Measurements from ENCODE around the gene ZPBP2. TPM values are rescaled to one million over a fixed set of nuclear protein-coding genes. Genes with fewer than 3 reads are reported as not detected.

Gene ZPBP2
- total and polyA plus RNA-seq, 2 of the 13 experiments (the other 11 are each of a cell fraction or from before 2014, with no cell fraction given) = not detected

DNA sequence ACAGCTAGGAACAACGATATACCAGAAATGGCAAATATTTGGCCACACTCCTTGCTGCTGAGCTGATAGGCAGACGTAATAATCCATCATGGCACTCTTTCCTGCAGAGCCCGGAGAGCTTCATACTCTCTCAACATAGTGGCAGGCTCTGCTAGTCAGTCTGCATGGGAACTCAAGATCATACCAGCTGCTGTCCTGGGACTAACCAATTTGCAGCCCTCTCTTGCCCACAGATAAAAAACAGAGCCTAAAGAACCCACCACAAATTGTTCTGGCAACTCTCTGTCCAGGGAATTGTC, 36.9 kb downstream of the ZPBP2 start:
- peak; percentile 84 for ATAC-seq
- no peak for DNase-seq (ENCODE audit: low spot score)
- Histone ChIP-seq H3K4me1 (ENCODE audit: insufficient read depth, low read length) (peaks cover 24% of the 10 kb centered on the region), H3K4me2 (ENCODE audit: low read depth, low read length) (peak overlapping the region; percentile 74), H3K27me3 (ENCODE audit: control insufficient read depth in 1 of 2, insufficient read depth in 2 of 2, low read length in 2 of 2) (no peaks in the 10 kb centered on the region), H3K9ac (ENCODE audit: insufficient read depth, low read depth, low read length) (peak overlapping the region; percentile 31), H3K9me3 (ENCODE audit: low read length) (no peaks in the 10 kb centered on the region), H3K4me3 (replicated peaks in 1 of 3; ENCODE audit: insufficient read depth in 1 of 3, low read depth in 2 of 3, low read length in 3 of 3) (peak overlapping the region in 1 of 3 experiments; percentile 45; a peak in 1 of 6 replicates), H3K79me2 (ENCODE audit: insufficient read depth, low read length) (no peaks in the 10 kb centered on the region), H3K36me3 (replicated peaks in 1 of 2; ENCODE audit: control insufficient read depth in 1 of 2, insufficient read depth in 2 of 2, low read length in 2 of 2) (no peaks in the 10 kb centered on the region), H2AFZ (ENCODE audit: low read length) (peak overlapping the region; percentile 38), H4K20me1 (ENCODE audit: insufficient read depth, low read length) (no peaks in the 10 kb centered on the region), H3K27ac (ENCODE audit: extremely low read length, insufficient read depth, low read length) (peak overlapping the region; percentile 73)
- no TSS peak for BruUV-seq (replicated peaks)
- intact Hi-C loops (cut with micrococcal nuclease; ENCODE audit: unreplicated experiment) = no loop called here
- POLR2A ChIA-PET = interaction anchor here (0.6 to 2.2 kb wide), 17 partner anchors 8 to 705 kb away, joined by 3 to 47 read pairs (median 4); partner anchors contain the start of genes LRRC3C, ORMDL3, PSMD3 and RPL19
- 0% methylated on average over 2 of the region's 3 CpGs for WGBS (ENCODE audit: low lambda C conversion rate)
- CTCF ChIA-PET (ENCODE audit: low intra/inter-chr PET ratio, low total read pairs) = no interaction called here
- FAIRE-seq = no peak
- in situ Hi-C loops (cut with HindIII; ENCODE audit: extremely low pct_ligation_motif_present, low pct_unique_long_range_greater_than_20kb) = no loop called here
- TF ChIP-seq, protein P1, sequence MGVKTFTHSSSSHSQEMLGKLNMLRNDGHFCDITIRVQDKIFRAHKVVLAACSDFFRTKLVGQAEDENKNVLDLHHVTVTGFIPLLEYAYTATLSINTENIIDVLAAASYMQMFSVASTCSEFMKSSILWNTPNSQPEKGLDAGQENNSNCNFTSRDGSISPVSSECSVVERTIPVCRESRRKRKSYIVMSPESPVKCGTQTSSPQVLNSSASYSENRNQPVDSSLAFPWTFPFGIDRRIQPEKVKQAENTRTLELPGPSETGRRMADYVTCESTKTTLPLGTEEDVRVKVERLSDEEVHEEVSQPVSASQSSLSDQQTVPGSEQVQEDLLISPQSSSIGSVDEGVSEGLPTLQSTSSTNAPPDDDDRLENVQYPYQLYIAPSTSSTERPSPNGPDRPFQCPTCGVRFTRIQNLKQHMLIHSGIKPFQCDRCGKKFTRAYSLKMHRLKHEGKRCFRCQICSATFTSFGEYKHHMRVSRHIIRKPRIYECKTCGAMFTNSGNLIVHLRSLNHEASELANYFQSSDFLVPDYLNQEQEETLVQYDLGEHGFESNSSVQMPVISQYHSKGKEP (CRISPR knock-in tag; IDR thresholded peaks at IDR 0.05) = no peak
- TF ChIP-seq ZNF543 (CRISPR knock-in tag; IDR thresholded peaks at IDR 0.05) = no peak
- 0 out of 2 replicates have a peak, but pooled peaks have one; percentile 28 for TF ChIP-seq ZSCAN25 (CRISPR knock-in tag; IDR thresholded peaks at IDR 0.05)
- TF ChIP-seq ZNF430 (CRISPR knock-in tag; IDR thresholded peaks at IDR 0.05) = no peak
- TF ChIP-seq, protein P2, sequence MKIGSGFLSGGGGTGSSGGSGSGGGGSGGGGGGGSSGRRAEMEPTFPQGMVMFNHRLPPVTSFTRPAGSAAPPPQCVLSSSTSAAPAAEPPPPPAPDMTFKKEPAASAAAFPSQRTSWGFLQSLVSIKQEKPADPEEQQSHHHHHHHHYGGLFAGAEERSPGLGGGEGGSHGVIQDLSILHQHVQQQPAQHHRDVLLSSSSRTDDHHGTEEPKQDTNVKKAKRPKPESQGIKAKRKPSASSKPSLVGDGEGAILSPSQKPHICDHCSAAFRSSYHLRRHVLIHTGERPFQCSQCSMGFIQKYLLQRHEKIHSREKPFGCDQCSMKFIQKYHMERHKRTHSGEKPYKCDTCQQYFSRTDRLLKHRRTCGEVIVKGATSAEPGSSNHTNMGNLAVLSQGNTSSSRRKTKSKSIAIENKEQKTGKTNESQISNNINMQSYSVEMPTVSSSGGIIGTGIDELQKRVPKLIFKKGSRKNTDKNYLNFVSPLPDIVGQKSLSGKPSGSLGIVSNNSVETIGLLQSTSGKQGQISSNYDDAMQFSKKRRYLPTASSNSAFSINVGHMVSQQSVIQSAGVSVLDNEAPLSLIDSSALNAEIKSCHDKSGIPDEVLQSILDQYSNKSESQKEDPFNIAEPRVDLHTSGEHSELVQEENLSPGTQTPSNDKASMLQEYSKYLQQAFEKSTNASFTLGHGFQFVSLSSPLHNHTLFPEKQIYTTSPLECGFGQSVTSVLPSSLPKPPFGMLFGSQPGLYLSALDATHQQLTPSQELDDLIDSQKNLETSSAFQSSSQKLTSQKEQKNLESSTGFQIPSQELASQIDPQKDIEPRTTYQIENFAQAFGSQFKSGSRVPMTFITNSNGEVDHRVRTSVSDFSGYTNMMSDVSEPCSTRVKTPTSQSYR (CRISPR knock-in tag; IDR thresholded peaks at IDR 0.05; ENCODE audit: borderline replicate concordance) = 0 out of 2 replicates have a peak, but pooled peaks have one; percentile 1
- TF ChIP-seq SAP130 (CRISPR knock-in tag; IDR thresholded peaks at IDR 0.05; ENCODE audit: low read depth) = no peak
- TF ChIP-seq ZNF350 (CRISPR knock-in tag; IDR thresholded peaks at IDR 0.05; ENCODE audit: borderline replicate concordance, low read depth) = peak; percentile 57; the same call in 1 of the 2 replicates
- TF ChIP-seq ZC3H13 (CRISPR knock-in tag; IDR thresholded peaks at IDR 0.05) = no peak
- no peak for TF ChIP-seq KLF12 (CRISPR knock-in tag; IDR thresholded peaks at IDR 0.05; ENCODE audit: borderline replicate concordance)
- peak; percentile 47; the same call in 1 of the 2 replicates for TF ChIP-seq ZNF501 (CRISPR knock-in tag; IDR thresholded peaks at IDR 0.05)
- no peak for TF ChIP-seq ZSCAN31 (CRISPR knock-in tag; IDR thresholded peaks at IDR 0.05; ENCODE audit: low read depth)
- TF ChIP-seq AGO1 (IDR thresholded peaks at IDR 0.05; ENCODE audit: low read depth, low read length, poor library complexity, severe bottlenecking) = no peak
- TF ChIP-seq ZSCAN12 (CRISPR knock-in tag; IDR thresholded peaks at IDR 0.05) = no peak
- TF ChIP-seq YY1 (IDR thresholded peaks at IDR 0.05; ENCODE audit: insufficient read depth, insufficient replicate concordance, low read depth, low read length) = peak; percentile 3
- no peak for TF ChIP-seq ZNF432 (CRISPR knock-in tag; IDR thresholded peaks at IDR 0.05; ENCODE audit: borderline replicate concordance)
- TF ChIP-seq MXD4 (CRISPR knock-in tag; IDR thresholded peaks at IDR 0.05) = peak; percentile 20; the same call in 1 of the 2 replicates
- 0 out of 2 replicates have a peak, but pooled peaks have one; percentile 4 for TF ChIP-seq NFYC (CRISPR knock-in tag; IDR thresholded peaks at IDR 0.05)
- no peak for TF ChIP-seq ZNF335 (CRISPR knock-in tag; IDR thresholded peaks at IDR 0.05)
- TF ChIP-seq GTF2F1 (IDR thresholded peaks at IDR 0.05; ENCODE audit: low read length) = no peak
- TF ChIP-seq, protein P3, sequence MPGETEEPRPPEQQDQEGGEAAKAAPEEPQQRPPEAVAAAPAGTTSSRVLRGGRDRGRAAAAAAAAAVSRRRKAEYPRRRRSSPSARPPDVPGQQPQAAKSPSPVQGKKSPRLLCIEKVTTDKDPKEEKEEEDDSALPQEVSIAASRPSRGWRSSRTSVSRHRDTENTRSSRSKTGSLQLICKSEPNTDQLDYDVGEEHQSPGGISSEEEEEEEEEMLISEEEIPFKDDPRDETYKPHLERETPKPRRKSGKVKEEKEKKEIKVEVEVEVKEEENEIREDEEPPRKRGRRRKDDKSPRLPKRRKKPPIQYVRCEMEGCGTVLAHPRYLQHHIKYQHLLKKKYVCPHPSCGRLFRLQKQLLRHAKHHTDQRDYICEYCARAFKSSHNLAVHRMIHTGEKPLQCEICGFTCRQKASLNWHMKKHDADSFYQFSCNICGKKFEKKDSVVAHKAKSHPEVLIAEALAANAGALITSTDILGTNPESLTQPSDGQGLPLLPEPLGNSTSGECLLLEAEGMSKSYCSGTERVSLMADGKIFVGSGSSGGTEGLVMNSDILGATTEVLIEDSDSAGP (CRISPR knock-in tag; IDR thresholded peaks at IDR 0.05; ENCODE audit: borderline replicate concordance) = 0 out of 2 replicates have a peak, but pooled peaks have one; percentile 6
- TF ChIP-seq MTA1 (CRISPR knock-in tag; IDR thresholded peaks at IDR 0.05; ENCODE audit: borderline replicate concordance) = no peak
